NCI-H1694 treated with DMSO at 0.1 percent for 48 hours (cell line): ENCODE data around the gene LMX1B.
"Not testable (repeated sequence)": the region's sequence is repeated elsewhere in the genome, so short reads cannot be mapped to it uniquely, and the experiment has no call there.

Experiments used
- DNase-seq: peaks from one replicate; lab custom pipeline; 2025; lab: John Stamatoyannopoulos, UW

LMX1B gene

DNA sequence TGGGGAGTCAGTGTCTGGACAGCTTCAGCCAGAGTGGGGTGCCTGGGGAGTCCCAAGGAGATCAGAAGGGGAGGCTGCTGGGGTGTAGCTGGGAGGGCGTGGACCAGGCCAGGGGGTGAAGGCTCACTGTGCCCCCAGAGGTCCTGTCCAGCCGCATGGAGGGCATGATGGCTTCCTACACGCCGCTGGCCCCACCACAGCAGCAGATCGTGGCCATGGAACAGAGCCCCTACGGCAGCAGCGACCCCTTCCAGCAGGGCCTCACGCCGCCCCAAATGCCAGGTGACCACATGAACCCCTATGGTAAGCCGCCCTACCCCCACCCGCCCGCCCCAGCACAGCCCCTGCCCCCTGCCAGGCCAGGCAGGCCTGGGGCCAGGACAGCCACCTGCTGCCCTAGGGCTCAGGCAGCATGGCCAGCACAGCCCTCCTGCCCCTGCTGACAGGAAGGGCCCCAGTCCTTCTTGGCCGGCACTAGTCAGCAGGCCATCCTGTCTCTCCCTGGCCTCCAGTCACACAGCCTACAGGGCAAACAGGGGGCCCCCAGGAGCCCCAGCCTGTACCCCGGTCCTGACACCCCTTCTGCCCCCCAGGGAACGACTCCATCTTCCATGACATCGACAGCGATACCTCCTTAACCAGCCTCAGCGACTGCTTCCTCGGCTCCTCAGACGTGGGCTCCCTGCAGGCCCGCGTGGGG, 82.1 kb downstream of the LMX1B start:
- no peak for DNase-seq

DNA sequence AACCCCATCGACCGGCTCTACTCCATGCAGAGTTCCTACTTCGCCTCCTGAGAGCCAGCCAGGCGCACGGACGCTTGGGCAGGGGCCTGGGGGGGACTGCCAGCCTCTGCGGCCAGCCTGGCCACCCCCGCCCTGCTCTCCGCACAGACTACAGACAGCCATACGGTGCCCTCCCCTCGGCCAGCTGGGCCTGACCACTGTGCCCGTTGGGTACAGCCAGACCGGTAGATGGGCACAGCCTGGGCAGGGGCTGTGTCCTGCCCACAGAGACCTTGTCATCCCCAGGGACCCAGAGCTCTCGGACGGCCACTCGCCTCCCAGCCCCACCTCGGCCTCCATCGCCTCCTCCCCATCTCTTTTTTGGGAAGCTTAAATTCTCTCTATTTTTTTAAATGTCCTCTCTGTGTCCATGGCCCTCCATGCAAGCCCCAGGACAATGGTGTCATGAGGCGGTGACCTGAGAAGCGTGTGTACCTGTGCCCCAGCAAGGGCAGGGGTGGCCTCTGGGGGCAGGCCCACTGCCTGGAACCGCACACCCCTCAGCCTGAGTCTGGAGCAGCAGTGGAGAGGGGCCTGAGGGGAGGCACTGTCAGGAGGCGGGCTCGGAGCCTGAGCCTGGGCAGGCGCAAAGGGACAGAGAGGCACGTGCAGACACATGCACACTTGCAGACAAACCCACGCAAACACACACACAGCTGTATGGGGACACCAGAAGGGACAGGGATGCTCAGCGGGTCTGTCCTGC, 82.8 kb downstream of the LMX1B start:
- DNase-seq: no peak

DNA sequence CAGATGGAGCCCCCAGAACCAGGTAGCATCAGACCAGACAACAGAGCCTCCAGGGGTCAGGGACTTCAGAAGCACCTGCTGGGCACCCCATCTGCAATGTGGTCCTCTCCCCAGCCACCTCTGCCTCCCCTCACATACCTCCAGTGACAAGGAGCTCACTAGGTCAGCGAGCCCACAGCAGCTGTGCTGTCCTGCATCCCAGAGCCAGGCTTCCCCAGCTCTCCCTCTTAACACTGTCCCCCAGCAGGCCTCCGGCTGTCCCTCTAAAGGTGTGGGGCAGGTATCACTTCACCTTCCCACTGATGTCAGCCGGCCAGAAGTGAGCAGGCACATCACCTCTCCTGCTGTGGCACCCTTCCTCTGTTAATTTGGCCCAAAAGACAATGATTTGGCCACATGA, 83.6 kb downstream of the LMX1B start:
- no peak for DNase-seq

DNA sequence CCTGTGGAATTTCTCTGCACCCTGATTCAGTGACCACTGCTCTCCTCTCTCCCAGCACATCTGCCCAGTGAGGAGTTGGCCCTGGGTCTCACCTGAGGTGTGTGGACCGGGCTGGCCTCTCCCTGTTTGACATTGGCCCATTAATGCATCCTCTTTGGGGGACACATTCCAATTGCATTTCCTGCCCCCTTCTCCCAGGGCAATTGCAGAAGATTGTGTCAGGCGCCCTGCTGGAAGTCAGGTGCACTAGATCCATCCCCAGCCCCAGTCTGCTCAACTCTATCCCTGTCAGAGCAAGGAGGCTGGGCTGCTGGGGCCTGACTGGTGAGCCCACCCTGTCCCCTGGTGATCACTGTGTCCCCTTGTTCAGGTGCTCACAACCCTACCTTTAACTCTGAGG, 84.5 kb downstream of the LMX1B start:
- DNase-seq: no peak

DNA sequence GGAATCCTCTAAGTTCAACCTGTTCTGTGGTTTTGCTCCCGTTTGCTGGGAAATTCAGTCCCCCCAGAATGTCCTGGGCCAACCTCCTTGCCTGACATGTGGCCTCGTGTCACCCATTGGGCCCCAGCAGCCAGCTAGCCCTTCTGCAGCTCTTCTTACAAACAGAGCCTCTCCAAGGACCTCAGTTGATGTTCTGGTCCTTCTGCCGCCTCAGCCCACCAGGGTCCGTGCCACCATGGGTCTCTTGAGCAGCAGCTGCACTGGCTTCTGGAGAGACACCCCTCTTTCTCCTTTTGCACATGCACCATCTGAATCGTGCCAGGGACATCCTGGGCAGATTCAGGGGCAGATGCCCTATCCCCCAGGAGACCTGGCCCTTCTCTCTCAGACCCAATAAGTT, 85.0 kb downstream of the LMX1B start:
- DNase-seq: no peak

DNA sequence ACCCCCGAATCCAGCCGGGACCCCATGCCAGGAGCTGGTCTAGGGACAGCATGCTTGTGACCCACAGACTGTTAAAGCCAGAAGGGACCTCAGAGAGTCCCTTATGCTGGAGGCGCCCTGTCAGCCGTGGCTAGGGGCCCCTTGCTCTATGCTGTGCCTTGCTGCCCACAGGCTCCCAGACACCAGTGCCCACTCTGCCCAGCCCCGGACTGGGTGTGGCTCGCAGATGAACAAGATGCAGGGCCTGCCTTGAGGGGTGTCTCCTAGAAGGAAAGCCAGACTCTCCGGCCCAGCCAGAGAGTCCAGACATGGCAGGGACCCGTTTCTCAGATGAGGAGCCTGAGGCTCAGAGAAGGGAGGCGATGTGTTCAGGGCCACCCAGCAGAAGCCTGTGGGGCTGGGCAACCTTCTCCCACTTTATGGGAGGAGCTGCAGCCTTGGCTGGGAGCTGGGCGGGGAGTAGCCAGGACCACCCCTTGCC, 85.7 kb downstream of the LMX1B start:
- no peak for DNase-seq

DNA sequence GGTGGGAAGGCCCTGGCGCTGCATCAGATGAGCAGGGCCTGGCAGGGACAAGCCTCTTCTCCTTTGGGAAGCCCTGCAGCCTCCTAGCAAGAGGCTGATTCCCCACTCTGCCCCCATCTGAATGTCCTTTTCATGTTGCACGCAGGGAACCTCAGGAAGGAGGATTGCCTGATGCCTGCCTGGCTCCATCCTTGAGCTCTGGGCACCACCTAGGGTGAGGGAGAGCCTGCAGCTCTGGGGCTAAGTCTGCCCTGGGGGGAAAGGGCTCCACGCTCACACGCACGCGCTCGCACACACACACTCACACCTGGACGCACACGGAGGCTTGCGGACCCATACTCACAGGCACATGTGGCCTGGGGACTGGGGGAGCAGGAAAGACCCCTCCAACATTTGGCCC, 86.6 kb downstream of the LMX1B start:
- no peak for DNase-seq

DNA sequence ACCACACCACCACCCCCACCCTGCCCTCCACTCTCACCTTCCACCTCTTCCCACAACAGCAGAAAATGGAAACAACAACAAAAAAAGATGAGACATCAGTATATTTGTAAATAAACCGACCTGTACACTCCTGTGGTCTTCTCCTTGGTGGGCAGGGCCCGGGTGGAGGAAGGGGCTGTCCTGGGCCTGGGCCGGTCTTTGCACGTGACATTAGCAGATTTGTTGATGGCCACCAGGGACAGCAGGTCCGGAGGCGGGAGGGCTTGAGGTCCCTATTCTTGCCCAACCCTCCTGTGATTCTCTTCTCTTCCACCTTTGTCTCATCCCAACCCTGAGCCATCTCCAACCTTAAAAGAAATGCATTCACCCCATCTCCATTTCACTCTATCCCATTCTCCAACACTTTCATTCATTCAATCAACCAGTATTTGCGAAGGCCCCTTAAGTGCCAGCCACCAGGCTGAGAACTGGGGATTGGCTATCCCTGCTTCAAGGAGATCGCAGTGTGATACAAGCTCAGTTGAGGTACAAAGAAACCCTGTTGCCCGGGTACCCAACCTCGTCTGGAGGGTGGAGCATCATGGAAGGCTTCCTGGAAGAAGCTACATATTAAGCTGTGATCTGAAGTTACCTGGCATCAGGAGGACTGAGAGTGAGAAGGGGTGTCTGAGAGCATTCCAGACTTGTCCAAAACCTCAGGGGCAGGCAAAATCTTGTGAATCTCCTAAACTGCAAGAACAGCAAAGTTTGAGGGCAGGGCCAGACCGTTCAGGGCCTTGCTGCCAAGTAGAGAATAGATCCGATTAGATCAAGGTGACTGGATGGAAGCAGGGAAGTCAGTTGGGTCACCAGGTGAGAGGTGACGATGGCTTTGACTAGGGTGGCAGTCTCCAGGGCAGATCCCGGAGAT, 87.4 kb downstream of the LMX1B start:
- no peak for DNase-seq

DNA sequence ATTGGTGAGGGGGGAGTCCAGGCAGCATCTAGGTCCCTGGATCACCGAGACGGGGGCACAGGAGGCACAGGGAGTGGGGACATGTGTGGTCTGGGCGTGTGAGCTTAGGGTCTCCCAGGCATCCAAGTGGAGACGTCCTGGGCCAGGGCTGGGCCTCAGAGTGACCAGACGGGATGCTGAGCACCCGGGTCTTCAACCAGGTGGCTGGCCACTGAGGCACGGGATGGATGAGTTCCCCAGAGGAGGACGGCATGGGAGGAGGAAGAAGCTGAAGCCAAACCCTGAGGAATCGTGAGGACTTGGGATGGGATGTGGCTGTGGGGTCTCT, 88.0 kb downstream of the LMX1B start:
- no peak for DNase-seq

DNA sequence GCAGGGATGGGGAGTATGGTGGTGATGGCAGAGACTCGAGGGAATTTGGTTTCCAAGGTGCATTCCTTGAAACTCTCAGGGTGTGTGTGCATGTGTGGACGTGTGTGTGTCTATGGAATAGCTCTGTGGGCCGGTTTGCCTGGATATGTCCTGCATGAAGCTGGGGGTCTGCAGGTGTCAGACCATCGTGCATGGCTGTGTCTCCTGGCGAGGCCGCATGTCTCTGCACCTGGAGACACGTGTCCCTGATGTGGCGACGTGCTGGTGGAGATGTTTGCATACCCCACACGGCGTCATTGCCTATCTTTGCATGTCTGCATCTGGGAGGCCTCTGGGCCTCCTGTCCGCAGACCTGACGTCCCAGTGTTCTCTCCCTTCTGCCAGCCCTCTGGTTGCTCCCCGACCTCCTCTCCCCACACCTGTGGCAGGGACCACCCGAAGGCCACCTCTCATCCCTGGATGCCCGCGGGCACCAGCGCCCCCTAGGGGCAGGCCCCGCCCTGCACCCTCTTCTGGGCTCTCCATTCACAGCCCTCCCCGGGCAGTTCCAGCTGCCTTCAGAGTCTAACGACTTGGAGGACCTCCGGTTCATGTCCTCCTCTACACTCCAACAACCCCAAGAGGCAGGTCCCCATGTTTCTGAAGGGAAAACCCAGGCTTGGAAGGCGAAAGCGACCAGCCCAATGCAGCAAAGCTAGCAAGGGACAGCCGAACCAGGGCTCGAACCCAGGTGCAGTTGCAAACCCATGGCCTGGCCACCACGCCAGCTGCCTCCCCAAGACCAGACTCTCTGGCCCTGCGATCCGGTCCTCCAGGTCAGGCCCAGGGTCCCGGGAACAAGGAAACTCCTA, 88.6 kb downstream of the LMX1B start:
- DNase-seq: no peak

DNA sequence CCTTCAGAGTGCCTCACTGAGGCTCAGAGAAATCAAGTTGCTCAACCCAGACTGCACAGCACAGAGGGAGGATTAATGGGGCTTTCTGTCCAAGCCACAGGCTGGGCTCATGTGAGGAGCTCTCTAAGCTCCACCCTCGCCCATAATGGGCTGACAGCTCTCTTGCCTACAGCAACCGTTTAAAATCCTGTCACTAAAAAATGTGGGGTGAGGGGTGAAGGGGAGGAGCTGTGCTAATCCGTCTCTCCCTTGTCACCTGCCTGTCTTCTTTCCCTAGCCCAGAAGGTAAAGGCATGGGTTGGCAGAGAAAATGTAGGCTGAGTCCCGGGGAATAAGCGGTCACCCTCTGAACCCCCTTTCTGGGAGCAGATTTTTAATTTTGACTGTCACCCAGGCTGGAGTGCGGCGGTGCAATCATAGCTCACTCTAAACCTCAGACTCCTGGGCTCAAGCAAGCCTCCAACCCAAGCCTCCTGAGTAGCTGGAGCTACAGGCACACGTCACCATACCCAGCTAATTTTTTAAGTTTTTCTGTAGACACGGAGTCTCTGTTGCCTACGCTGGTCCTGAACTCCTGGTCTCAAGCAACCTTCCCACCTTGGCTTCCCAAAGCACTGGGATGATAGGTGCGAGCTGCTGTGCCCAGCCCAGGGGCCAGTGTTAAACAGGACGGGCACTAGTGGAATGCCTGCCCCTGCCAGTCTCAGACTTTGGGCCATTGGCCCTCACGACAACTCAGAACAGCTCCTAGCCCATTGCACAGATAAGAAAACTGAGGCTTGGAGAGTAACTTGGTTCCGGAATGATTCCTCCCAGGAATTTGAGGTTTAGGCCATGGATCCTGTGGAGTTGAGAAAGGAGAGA, 89.5 kb downstream of the LMX1B start:
- no peak for DNase-seq

DNA sequence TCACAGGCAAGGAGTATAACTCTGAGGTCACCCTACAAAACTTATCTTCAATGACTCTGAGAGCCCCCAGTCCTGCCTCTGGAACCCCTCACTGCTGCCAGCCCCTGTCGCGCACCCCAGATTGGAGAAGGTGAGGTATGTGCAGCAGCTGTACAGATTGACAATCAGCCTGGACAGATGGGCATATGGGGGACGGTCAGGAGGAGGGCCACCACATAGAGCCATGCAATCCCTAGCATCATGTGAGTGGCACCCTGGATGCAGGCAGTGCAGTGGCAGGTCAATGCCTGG, 90.1 kb downstream of the LMX1B start:
- DNase-seq: no peak

DNA sequence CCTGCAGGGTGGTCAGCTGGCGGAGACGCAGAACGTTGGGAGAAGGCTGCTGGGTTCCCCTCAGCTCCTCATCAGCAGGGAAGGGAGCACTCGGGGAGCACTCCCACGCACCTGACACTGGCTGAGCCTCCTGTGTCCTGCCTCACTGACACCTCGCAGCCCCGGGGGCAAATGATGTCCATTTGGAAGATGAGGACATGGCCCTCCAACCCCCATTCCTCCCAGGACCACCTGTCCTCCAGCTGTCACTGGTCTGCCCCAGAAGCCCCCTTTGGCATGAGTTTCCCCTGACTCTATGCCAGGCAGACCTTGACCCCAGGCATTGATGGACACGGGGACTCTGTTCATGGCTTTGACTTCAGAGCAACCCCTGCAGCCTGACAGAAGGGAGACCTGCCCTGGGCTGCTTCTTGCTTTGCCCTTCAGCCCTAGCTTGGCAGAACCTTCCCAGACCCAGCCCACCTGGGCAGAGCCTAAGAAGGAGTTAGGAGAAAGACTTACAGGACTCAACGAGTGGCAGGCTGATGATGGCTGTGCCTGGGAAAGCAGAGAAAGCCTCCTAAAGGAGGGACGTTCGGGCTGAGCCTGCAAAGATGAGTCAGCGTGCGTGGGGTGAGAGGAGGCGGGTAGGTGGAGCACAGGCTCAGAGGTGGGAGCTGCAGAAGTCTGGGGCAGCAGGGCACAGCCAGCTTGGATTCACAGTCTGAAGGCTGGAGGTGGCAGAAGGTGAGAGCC, 90.6 kb downstream of the LMX1B start:
- DNase-seq: no peak

DNA sequence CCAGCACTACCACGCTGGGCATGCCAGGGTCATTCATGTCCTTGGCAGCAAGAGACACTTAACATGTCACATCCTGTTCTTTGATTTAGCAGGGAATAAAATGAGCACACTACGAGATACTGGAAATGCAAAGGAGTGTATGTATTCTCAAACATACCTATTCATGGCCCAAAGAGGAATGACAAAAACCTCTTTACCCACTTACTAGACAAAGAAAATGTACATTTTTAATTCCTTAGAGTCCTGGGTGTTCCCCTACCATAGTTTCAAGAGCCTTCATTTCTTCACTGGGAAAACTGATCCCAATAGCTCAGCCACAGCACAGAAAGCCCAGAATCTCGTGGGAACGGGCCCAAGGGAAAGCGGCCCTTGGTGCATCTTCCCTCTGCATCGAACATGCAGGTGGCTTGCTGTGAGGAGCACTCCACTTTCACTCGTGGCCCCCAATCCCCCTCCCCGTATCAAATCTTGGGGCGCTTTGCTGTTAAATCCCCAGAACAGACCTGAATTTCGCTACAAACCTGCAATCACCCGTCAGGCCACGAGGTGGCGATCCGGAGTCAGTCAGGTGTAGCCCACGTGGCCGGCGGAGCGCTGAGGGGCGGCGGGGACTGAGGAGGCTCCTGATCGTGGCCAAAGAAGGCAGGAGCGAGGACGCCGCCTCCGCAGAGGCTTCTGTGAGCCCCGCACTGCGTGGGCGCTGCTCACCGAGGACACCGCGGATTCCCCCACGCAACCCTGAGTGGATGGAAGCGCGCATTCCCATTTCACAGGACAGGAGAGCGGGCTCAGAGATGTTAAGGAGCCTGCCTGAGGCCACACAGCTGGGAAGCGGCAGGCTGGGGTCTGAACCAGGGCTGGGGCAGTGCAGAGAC, 91.4 kb downstream of the LMX1B start:
- peak; percentile 41 for DNase-seq

DNA sequence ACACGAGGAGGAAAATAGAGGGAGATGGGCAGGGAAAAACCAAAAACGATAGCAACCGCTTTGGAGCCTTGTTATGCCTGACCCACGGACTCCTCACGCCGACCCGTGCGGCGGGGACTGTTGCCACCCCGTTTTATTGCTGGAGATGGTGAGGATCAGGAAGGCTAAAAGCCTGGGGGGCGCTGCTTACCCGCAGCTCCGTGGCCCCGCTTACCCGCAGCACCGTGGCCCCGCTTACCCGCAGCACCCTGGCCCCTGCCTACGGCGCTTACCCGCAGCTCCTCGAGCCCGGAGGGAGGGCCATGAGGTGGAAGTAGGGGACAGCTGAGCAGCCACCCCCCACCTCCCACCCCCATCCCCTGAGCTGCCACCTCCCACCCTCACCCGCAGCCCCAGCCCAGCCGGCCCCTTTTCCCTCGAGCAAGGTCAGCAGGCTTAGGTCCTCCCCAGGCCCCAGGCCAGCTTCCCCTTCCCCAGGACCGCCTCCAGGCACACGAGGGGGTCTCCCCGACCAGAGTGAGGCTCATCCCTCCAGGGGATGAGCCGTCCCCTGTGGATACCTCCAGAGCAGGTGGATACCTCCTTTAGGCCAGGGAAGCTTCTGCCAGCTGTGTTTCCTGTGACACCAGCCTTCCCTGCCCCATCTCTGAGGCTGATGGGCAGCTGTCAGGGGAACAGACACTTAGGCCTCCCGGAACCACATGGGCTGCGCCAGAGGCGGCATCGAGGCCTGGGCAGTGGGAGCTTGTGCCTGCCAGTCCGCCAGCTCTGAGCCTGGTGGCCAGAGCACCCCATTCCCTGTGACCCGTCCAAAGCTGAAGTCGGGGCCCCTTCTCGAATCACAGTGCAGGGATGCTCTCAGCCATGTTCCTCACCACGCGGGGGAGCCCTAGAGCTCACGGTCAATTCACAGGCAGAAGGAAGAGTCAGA, 92.3 kb downstream of the LMX1B start:
- DNase-seq: peak; percentile 4

DNA sequence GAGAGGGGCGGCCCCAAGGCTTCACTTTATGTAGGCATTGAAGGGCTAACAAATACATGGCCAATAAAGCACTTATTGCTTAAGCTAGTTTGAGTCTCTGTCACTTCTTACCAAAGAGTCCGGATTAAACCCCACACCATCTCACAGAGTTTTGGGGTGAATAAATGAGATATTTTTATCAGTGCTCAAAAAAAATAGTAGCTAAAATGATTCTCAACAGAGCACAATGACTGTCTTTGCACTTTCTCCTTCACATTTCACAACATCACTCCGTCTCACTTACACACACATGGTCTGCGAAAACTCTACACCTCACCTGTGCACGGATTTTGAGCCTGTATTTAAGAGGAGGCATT, 92.9 kb downstream of the LMX1B start:
- no peak for DNase-seq

DNA sequence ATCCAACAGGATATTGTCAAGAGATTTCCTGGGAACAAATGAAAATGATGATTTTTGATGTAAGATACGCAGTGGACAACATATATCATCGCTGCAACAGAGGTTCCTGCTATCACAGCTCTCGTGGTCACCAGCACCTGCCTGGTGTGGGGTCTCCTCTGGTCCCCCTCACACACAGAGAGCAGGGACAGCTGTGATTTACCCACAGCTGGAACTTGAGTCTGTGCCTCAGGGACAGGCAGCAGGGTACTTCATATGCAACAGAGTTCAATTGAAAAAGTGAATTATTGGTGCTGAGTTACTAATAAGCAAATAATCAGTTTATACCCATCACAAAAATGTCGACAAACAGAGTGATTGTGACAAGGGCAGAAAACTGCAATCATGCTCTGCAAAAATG, 93.4 kb downstream of the LMX1B start:
- DNase-seq: no peak

DNA sequence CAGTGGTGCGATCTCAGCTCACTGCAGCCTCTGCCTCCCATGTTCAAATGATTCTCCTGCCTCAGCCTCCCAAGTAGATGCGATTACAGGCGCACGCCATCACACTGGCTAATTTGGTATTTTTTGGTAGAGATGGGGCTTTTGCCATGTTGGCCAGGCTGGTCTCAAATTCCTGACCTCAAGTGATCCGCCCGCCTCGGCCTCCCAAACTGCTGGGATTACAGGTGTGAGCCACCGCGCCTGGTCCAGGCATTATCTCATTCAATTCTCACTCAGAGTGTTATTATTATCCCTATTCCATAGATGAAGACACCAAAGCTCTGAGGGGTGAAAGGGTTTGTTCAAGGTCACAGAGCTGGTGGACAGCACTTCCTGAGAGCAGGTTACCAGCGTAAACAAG, 94.0 kb downstream of the LMX1B start:
- not testable (repeated sequence) for DNase-seq
